Measurements from ENCODE around the gene DHX29.

DNA sequence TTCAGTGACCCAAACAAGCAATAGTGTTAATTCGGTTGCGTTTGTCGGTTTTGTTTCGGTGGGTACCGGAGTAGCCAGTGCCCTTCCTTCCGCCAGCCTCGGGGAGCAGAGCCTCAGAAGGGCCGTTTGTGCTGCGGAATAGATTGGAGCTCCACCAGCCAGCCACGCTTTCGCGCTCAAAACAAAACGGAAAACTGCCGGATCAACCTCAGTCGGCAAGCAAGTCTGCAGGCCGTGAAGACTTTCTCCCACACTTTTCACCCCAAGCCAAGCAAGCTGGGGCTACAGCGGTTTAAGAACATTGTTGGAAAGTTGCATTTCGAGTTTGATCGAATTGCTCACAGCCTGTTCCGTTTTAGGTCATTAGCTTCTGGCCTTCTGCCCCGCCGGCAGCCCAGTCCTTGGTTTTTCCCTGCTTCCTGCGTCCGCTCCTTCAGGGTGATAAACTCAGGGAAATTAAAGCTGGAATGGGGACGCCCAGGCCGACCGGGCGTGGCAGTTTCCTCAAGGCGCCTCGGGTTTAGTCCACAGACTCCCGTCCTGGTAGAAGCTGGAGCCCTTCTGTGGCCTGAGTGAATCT, 73.3 kb downstream of the DHX29 start:
- TF ChIP-seq POLR2A (IDR thresholded peaks at IDR 0.05; ENCODE audit: low read length) = no peak
- TF ChIP-seq GATA1 (IDR thresholded peaks at IDR 0.05; ENCODE audit: low read depth, low read length) = no peak

Data from erythroblast (primary cell).